ENCODE measurements around the gene SESN3.

SESN3 gene

GRCh38 chr11:95232666-95233065 is 1.7 kb upstream of the SESN3 start:
- H3K27ac ChIP-seq (ENCODE audit: low read depth, low read length): peak overlapping the region; percentile 79; the same call in 1 of the 2 replicates
- no peaks in the 10 kb centered on the region for H3K9me3 ChIP-seq (ENCODE audit: control insufficient read depth, insufficient read depth, low read length)
- no peaks in the 10 kb centered on the region for H3K27me3 ChIP-seq (ENCODE audit: control insufficient read depth, low read length)
- H3K4me1 ChIP-seq (ENCODE audit: control insufficient read depth, low read length): peaks cover 30% of the 10 kb centered on the region
- no peaks in the 10 kb centered on the region for H3K9me2 ChIP-seq (replicated peaks; ENCODE audit: control insufficient read depth, low read length)
- H4K20me1 ChIP-seq (ENCODE audit: control insufficient read depth, insufficient read depth, low read depth, low read length): peaks cover 3% of the 10 kb centered on the region; the same call in 1 of the 2 replicates
- H3K79me2 ChIP-seq (ENCODE audit: control insufficient read depth, low read length): peaks cover 31% of the 10 kb centered on the region
- H3K4me3 ChIP-seq (ENCODE audit: low read length): peak overlapping the region; percentile 95
- TF ChIP-seq CTCF (IDR thresholded peaks at IDR 0.05; ENCODE audit: low read depth, low read length, poor library complexity, severe bottlenecking) (no peak), EZH2phosphoT487 (IDR thresholded peaks at IDR 0.05; ENCODE audit: borderline replicate concordance, low read length) (no peak)
- H3F3A ChIP-seq (ENCODE audit: control insufficient read depth, insufficient read depth): 0 out of 2 replicates have a peak, but pooled peaks cover 3% of the 10 kb centered on the region
- H3K36me3 ChIP-seq (ENCODE audit: control insufficient read depth, low read length): no peaks in the 10 kb centered on the region; the same call in 1 of the 2 replicates
- peak overlapping the region; percentile 96 for H3K4me2 ChIP-seq (ENCODE audit: low read length)

DNA sequence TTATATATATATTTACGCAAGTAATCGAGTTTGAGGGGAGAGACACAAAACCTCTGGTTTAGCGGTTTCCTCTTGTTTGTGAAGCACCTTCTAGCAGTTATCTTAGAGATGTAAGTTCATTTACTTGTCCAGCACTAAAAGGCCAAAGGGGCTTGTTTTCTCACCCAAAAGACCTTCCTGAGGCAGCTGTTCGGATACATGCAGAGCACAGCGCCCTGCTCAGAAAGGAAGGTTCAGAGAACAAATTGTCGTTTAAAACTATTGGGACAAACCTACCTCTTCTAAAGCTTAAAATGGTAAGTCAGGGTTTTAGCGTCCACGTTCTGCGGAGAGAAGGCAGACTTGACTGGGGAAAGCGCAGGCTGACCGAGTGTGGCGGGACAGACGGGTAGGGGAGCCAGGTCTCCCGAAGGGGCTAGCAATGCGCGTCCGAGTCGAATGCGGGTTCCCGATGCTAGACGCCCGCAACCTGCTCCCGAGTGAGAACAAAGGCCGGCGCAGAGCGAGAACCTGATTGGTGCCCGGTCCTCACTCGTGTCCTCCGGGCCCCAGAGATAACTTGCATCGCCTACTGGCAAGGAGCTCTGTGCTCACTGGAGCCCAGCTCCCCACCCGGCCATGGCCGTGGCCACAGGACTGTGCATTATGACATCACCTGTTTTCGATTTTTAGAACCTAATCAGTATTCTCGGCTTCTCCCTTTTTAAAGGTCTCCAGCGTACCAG is 1.0 kb upstream of the SESN3 start:
- Histone ChIP-seq H3K4me2 (ENCODE audit: low read length) (peak overlapping the region; percentile 96), H3K9me2 (replicated peaks; ENCODE audit: control insufficient read depth, low read length) (no peaks in the 10 kb centered on the region), H3K27ac (ENCODE audit: low read depth, low read length) (peak overlapping the region; percentile 79), H3F3A (ENCODE audit: control insufficient read depth, insufficient read depth) (0 out of 2 replicates have a peak, but pooled peaks cover 3% of the 10 kb centered on the region), H3K9me3 (ENCODE audit: control insufficient read depth, insufficient read depth, low read length) (no peaks in the 10 kb centered on the region), H3K36me3 (ENCODE audit: control insufficient read depth, low read length) (no peaks in the 10 kb centered on the region; the same call in 1 of the 2 replicates), H3K79me2 (ENCODE audit: control insufficient read depth, low read length) (peaks cover 38% of the 10 kb centered on the region), H4K20me1 (ENCODE audit: control insufficient read depth, insufficient read depth, low read depth, low read length) (peaks cover 3% of the 10 kb centered on the region; the same call in 1 of the 2 replicates), H3K27me3 (ENCODE audit: control insufficient read depth, low read length) (no peaks in the 10 kb centered on the region), H3K4me1 (ENCODE audit: control insufficient read depth, low read length) (peaks cover 30% of the 10 kb centered on the region), H3K4me3 (ENCODE audit: low read length) (peak overlapping the region; percentile 95)
- TF ChIP-seq EZH2phosphoT487 (IDR thresholded peaks at IDR 0.05; ENCODE audit: borderline replicate concordance, low read length) (no peak), CTCF (IDR thresholded peaks at IDR 0.05; ENCODE audit: low read depth, low read length, poor library complexity, severe bottlenecking) (no peak)

DNA sequence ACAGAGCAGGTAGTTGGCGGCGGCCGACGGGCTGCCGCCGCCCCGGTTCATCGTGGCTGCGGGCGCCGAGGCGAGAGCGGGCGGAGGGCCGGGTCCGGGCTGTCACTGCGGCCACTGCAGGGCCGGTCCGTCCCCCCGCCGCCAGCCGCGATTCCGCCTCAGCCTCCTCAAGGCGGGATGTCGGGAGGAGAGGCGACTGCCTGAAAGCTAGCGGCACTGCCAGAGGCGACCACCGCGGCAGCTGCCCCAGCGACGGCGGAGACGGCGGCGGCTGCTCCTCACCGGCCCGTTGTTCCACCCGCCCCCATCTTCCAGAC is 234 bp downstream of the SESN3 start:
- no peaks in the 10 kb centered on the region for H3K27me3 ChIP-seq (ENCODE audit: control insufficient read depth, low read length)
- peaks cover 3% of the 10 kb centered on the region; the same call in 1 of the 2 replicates for H4K20me1 ChIP-seq (ENCODE audit: control insufficient read depth, insufficient read depth, low read depth, low read length)
- H3K4me1 ChIP-seq (ENCODE audit: control insufficient read depth, low read length): peaks cover 30% of the 10 kb centered on the region
- H3K9me3 ChIP-seq (ENCODE audit: control insufficient read depth, insufficient read depth, low read length): no peaks in the 10 kb centered on the region
- TF ChIP-seq CTCF (IDR thresholded peaks at IDR 0.05; ENCODE audit: low read depth, low read length, poor library complexity, severe bottlenecking): no peak
- no peak for TF ChIP-seq EZH2phosphoT487 (IDR thresholded peaks at IDR 0.05; ENCODE audit: borderline replicate concordance, low read length)
- H3F3A ChIP-seq (ENCODE audit: control insufficient read depth, insufficient read depth): 0 out of 2 replicates have a peak, but pooled peaks cover 3% of the 10 kb centered on the region
- H3K9me2 ChIP-seq (replicated peaks; ENCODE audit: control insufficient read depth, low read length): no peaks in the 10 kb centered on the region
- peak overlapping the region; percentile 95 for H3K4me3 ChIP-seq (ENCODE audit: low read length)
- H3K27ac ChIP-seq (ENCODE audit: low read depth, low read length): peak overlapping the region; percentile 23; the same call in 1 of the 2 replicates
- peak overlapping the region; percentile 81 for H3K4me2 ChIP-seq (ENCODE audit: low read length)
- H3K36me3 ChIP-seq (ENCODE audit: control insufficient read depth, low read length): peaks cover 4% of the 10 kb centered on the region; the same call in 1 of the 2 replicates
- H3K79me2 ChIP-seq (ENCODE audit: control insufficient read depth, low read length): peaks cover 50% of the 10 kb centered on the region

All from DOHH2 (cell line).